ENCODE results near the gene TASP1. TPM values are rescaled to one million over a fixed set of nuclear protein-coding genes. Genes with fewer than 3 reads are reported as not detected.
"Not testable (repeated sequence)": the region's sequence is repeated elsewhere in the genome, so short reads cannot be mapped to it uniquely, and the experiment has no call there.

TASP1 gene
- polyA plus RNA-seq, 1 donor from 2014 or later, result 20.2 TPM

GRCh38 chr20:13486694-13487093, 152.0 kb downstream of the TASP1 start:
- Histone ChIP-seq H3K9me2 (ENCODE audit: insufficient read depth, low read length) (no peaks in the 10 kb centered on the region), H3K79me2 (replicated peaks; ENCODE audit: insufficient read depth, low read length) (no peaks in the 10 kb centered on the region), H3K27me3 (ENCODE audit: insufficient read depth, low read depth, low read length) (no peaks in the 10 kb centered on the region), H3F3A (ENCODE audit: insufficient read depth, low read length, poor library complexity, severe bottlenecking) (no peaks in the 10 kb centered on the region), H3K27ac (ENCODE audit: low read length) (no peak overlapping the region), H3K9me3 (ENCODE audit: low read length) (no peaks in the 10 kb centered on the region), H3K36me3 (ENCODE audit: insufficient read depth, low read length) (no peaks in the 10 kb centered on the region), H4K20me1 (ENCODE audit: insufficient read depth) (no peaks in the 10 kb centered on the region), H3K4me3 (ENCODE audit: low read length) (no peak overlapping the region), H3K9ac (ENCODE audit: low read length) (no peak overlapping the region), H3K4me2 (ENCODE audit: low read length) (no peak overlapping the region), H2AFZ (ENCODE audit: low read depth, low read length) (no peak overlapping the region)
- no peak for TF ChIP-seq REST (IDR thresholded peaks at IDR 0.05; ENCODE audit: borderline replicate concordance)
- no peak for TF ChIP-seq SMC3 (conservative IDR thresholded peaks at IDR 0.05; ENCODE audit: poor library complexity)
- TF ChIP-seq POLR2AphosphoS5 (IDR thresholded peaks at IDR 0.05), result no peak
- TF ChIP-seq CTCF (IDR thresholded peaks at IDR 0.05; ENCODE audit: poor library complexity, severe bottlenecking), result no peak
- no peak for TF ChIP-seq EZH2 (IDR thresholded peaks at IDR 0.05; ENCODE audit: borderline replicate concordance, insufficient read depth, low read length, poor library complexity, severe bottlenecking)
- TF ChIP-seq RAD21 (conservative IDR thresholded peaks at IDR 0.05), result no peak
- no peak for TF ChIP-seq TAF1 (IDR thresholded peaks at IDR 0.05; ENCODE audit: low read depth)
- no peak for TF ChIP-seq EP300 (conservative IDR thresholded peaks at IDR 0.05; ENCODE audit: poor library complexity, severe bottlenecking)
- no peak for TF ChIP-seq MXI1 (conservative IDR thresholded peaks at IDR 0.05; ENCODE audit: poor library complexity, severe bottlenecking)

- no peaks in the 10 kb centered on the region for H4K20me1 ChIP-seq (ENCODE audit: insufficient read depth)
- H3F3A ChIP-seq (ENCODE audit: insufficient read depth, low read length, poor library complexity, severe bottlenecking), result no peaks in the 10 kb centered on the region
- H3K79me2 ChIP-seq (replicated peaks; ENCODE audit: insufficient read depth, low read length), result no peaks in the 10 kb centered on the region
- no peak overlapping the region for H3K9ac ChIP-seq (ENCODE audit: low read length)
- no peak overlapping the region for H3K27ac ChIP-seq (ENCODE audit: low read length)
- TF ChIP-seq POLR2AphosphoS5 (IDR thresholded peaks at IDR 0.05), result no peak
- no peak overlapping the region for H3K4me2 ChIP-seq (ENCODE audit: low read length)
- no peaks in the 10 kb centered on the region for H3K36me3 ChIP-seq (ENCODE audit: insufficient read depth, low read length)
- no peaks in the 10 kb centered on the region for H3K9me2 ChIP-seq (ENCODE audit: insufficient read depth, low read length)
- no peaks in the 10 kb centered on the region for H3K27me3 ChIP-seq (ENCODE audit: insufficient read depth, low read depth, low read length)
- no peaks in the 10 kb centered on the region for H3K9me3 ChIP-seq (ENCODE audit: low read length)
- no peak overlapping the region for H3K4me3 ChIP-seq (ENCODE audit: low read length)
- H2AFZ ChIP-seq (ENCODE audit: low read depth, low read length), result no peak overlapping the region
These were observed 153.2 kb downstream of the TASP1 start for GRCh38 chr20:13485576-13485975.

GRCh38 chr20:13485019-13485418, 153.7 kb downstream of the TASP1 start:
- not testable (repeated sequence) for H3K4me3 ChIP-seq (ENCODE audit: low read length); H3K9me3 ChIP-seq (ENCODE audit: low read length); H3K9ac ChIP-seq (ENCODE audit: low read length); H4K20me1 ChIP-seq (ENCODE audit: insufficient read depth); H3K9me2 ChIP-seq (ENCODE audit: insufficient read depth, low read length); H3K36me3 ChIP-seq (ENCODE audit: insufficient read depth, low read length); H3K27me3 ChIP-seq (ENCODE audit: insufficient read depth, low read depth, low read length); H3K4me2 ChIP-seq (ENCODE audit: low read length); H3F3A ChIP-seq (ENCODE audit: insufficient read depth, low read length, poor library complexity, severe bottlenecking); H3K79me2 ChIP-seq (replicated peaks; ENCODE audit: insufficient read depth, low read length); H3K27ac ChIP-seq (ENCODE audit: low read length); H2AFZ ChIP-seq (ENCODE audit: low read depth, low read length)

GRCh38 chr20:13483472-13483871, 155.3 kb downstream of the TASP1 start:
- not testable (repeated sequence) for H3K9ac ChIP-seq (ENCODE audit: low read length); H3K4me2 ChIP-seq (ENCODE audit: low read length); H3K27me3 ChIP-seq (ENCODE audit: insufficient read depth, low read depth, low read length); H3K9me2 ChIP-seq (ENCODE audit: insufficient read depth, low read length); H3F3A ChIP-seq (ENCODE audit: insufficient read depth, low read length, poor library complexity, severe bottlenecking); H2AFZ ChIP-seq (ENCODE audit: low read depth, low read length); H3K79me2 ChIP-seq (replicated peaks; ENCODE audit: insufficient read depth, low read length); H3K27ac ChIP-seq (ENCODE audit: low read length); H3K9me3 ChIP-seq (ENCODE audit: low read length); H3K36me3 ChIP-seq (ENCODE audit: insufficient read depth, low read length); H3K4me3 ChIP-seq (ENCODE audit: low read length); H4K20me1 ChIP-seq (ENCODE audit: insufficient read depth)

Data from neural cell (in vitro differentiated cells).